Spleen (tissue), 11 donors: Measurements from ENCODE around the gene SIDT2. TPM values are rescaled to one million over a fixed set of nuclear protein-coding genes. Genes with fewer than 3 reads are reported as not detected.

Experiments used
- DNase-seq: peaks from one replicate; pipeline ENCODE4 v3.0.0-alpha.2; 2020
- H3K27ac ChIP-seq, 8 donors: fragments of 200-600 bp; sonication (generic) in 7 of 8; 1 replicate in 4 of 8; 2 replicates in 4 of 8; pipeline versions ENCODE4 v1.5.0 to v1.8.0; 2016 to 2021; ENCODE audit warnings: inconsistent platforms in 4 of 8, mild to moderate bottlenecking in 4 of 8, moderate library complexity in 1 of 8
- H3K27me3 ChIP-seq, 7 donors: fragments of 200-600 bp; sonication (generic) in 6 of 7; replicated peaks in 1 of 7; 1 replicate in 4 of 7; 2 replicates in 3 of 7; pipeline versions ENCODE4 v1.5.0 to v1.8.0; 2016 to 2021; ENCODE audit warnings: inconsistent platforms in 3 of 7, mild to moderate bottlenecking in 1 of 7
- H3K36me3 ChIP-seq, 6 donors: fragments of 200-600 bp; sonication (generic) in 5 of 6; 1 replicate in 4 of 6; 2 replicates in 2 of 6; pipeline versions ENCODE4 v1.5.0 to v1.8.0; 2016 to 2021; ENCODE audit warnings: inconsistent platforms in 2 of 6
- H3K4me1 ChIP-seq, 6 donors: fragments of 200-600 bp; sonication (generic) in 5 of 6; 1 replicate in 3 of 6; 2 replicates in 3 of 6; pipeline versions ENCODE4 v1.5.0 to v1.8.0; 2016 to 2021; ENCODE audit warnings: inconsistent platforms in 3 of 6
- H3K4me3 ChIP-seq, 8 donors: fragments of 200-600 bp; sonication (generic) in 7 of 8; 1 replicate in 4 of 8; 2 replicates in 4 of 8; pipeline versions ENCODE4 v1.5.0 to v1.8.0; 2016 to 2021; ENCODE audit warnings: inconsistent platforms in 4 of 8, mild to moderate bottlenecking in 4 of 8, moderate library complexity in 2 of 8
- H3K9me3 ChIP-seq, 8 donors: fragments of 200-600 bp; sonication (generic) in 7 of 8; 1 replicate in 4 of 8; 2 replicates in 4 of 8; pipeline versions ENCODE4 v1.5.0 to v1.8.0; 2016 to 2021; ENCODE audit warnings: inconsistent platforms in 4 of 8
- CTCF ChIP-seq, 11 experiments: fragments of 200-600 bp in 7 of 11; fragments of 450-650 bp in 4 of 11; sonication (generic) in 4 of 11; IDR thresholded peaks in 8 of 11; conservative IDR thresholded peaks in 3 of 11; 1 replicate in 7 of 11; 2 replicates in 4 of 11; pipeline versions ENCODE4 v1.4.0 to v1.8.0; 2016 to 2021; ENCODE audit warnings: antibody characterized with exemption in 11 of 11, inconsistent platforms in 4 of 11, mild to moderate bottlenecking in 1 of 11
- POLR2A ChIP-seq, 3 donors: fragments of 450-650 bp; IDR thresholded peaks; one replicate each; pipeline ENCODE4 v1.5.1; 2017; ENCODE audit warnings: antibody characterized with exemption in 3 of 3, mild to moderate bottlenecking in 1 of 3
- POLR2AphosphoS5 ChIP-seq, 3 donors: sonication (generic); formaldehyde crosslinking; IDR thresholded peaks; one replicate each; pipeline ENCODE4 v1.5.1; 2017; ENCODE audit warnings: antibody characterized with exemption in 3 of 3
- WGBS, 5 donors: extraction: QIAGEN DNeasy Blood & Tissue Kit in 3 of 5; methylation state at CpG; one replicate each; pipeline versions ENCODE4 v1.1.5 to v1.1.7; 2013 to 2018; 5-methylcytosine and 5-hydroxymethylcytosine counted together
- intact Hi-C: fragments of 100-400 bp; cut with DNase I; formaldehyde crosslinking; loops from one replicate; pipeline ENCODE4 v1.15.0; 2023; ENCODE audit warnings: low total_unique reads
- polyA plus RNA-seq, 3 donors: library from polyadenylated mRNA; stranded (reverse); fragments of 200-250 nt; gene quantifications; one replicate each; pipeline ENCODE4 v1.2.1, GENCODE V29; 2013
- total RNA-seq, 7 donors: library from RNA; depleted of rRNA in 3 of 7; stranded (reverse); fragments of >200 nt in 3 of 7; fragmentation: NEBNext Ultra II Directional in 4 of 7; extraction: Animal tissue kit (Norgen Biotek cat#: 25700) in 4 of 7; gene quantifications; one replicate each; pipeline versions ENCODE4 v1.1.0 to v1.2.1, GENCODE V29; 2016 to 2021
- donor health status: healthy with polysubstance abuse.
- donor health status: DM: no; HTN: no; CAD: no; lungs with moderate emphysema.
- donor health status: DM: no; HTN: no; CAD: no.
- donor health status: Bipolar disorder and iron deficiency.
- donor health status: healthy.
- donor health status: DM: no; HTN: no; CAD: no.
- donor health status: DM: yes; HTN: yes; CAD: no.

The SIDT2 gene
- total and polyA plus RNA-seq, 10 donors: 21.3 to 83.8 (median 51.8) TPM

- 2 to 6% (median 4%) methylated on average over 10 to 27 of the region's 27 CpGs for WGBS, 5 donors
- intact Hi-C loops: loop anchor here (10.0 kb wide), 1 partner anchor 92 kb away; the partner anchor contains the start of gene CEP164
- DNase-seq: peak; percentile 90
- peaks cover 0 to 39% (median 19%) of the 10 kb centered on the region in 6 donors for H3K36me3 ChIP-seq
- H3K4me3 ChIP-seq: peak overlapping the region; percentile 81 to 95 (median 91)
- peaks cover 34 to 57% (median 45%) of the 10 kb centered on the region in 6 donors for H3K4me1 ChIP-seq
- TF ChIP-seq POLR2A (IDR thresholded peaks at IDR 0.05): no peak
- TF ChIP-seq CTCF (IDR thresholded peaks at IDR 0.05 in 8 of 11, conservative IDR thresholded peaks at IDR 0.05 in 3 of 11): no peak
- TF ChIP-seq POLR2AphosphoS5 (IDR thresholded peaks at IDR 0.05): no peak
- H3K9me3 ChIP-seq: no peaks in the 10 kb centered on the region
- no peaks in the 10 kb centered on the region for H3K27me3 ChIP-seq
- peak overlapping the region; percentile 91 to 98 (median 94) for H3K27ac ChIP-seq
Measured at GRCh38 chr11:117232911-117233409, 54.4 kb downstream of the SIDT2 start.

GRCh38 chr11:117238221-117238620 lies 59.7 kb downstream of the SIDT2 start:
- intact Hi-C loops: loop anchor here (10.0 kb wide), 1 partner anchor 87 kb away; the partner anchor contains the start of gene CEP164
- Histone ChIP-seq H3K4me1 (peaks cover 7 to 19% (median 14%) of the 10 kb centered on the region in 6 donors), H3K4me3 (no peak overlapping the region), H3K9me3 (no peaks in the 10 kb centered on the region), H3K27ac (no peak overlapping the region), H3K27me3 (no peaks in the 10 kb centered on the region), H3K36me3 (peaks cover 0 to 68% (median 33%) of the 10 kb centered on the region in 6 donors)
- 87 to 95% (median 91%) methylated on average over 5 of the region's 5 CpGs for WGBS, 5 donors
- TF ChIP-seq POLR2AphosphoS5 (IDR thresholded peaks at IDR 0.05): no peak
- no peak for TF ChIP-seq CTCF (IDR thresholded peaks at IDR 0.05 in 8 of 11, conservative IDR thresholded peaks at IDR 0.05 in 3 of 11)
- TF ChIP-seq POLR2A (IDR thresholded peaks at IDR 0.05): no peak
- DNase-seq: no peak

- TF ChIP-seq POLR2AphosphoS5 (IDR thresholded peaks at IDR 0.05): no peak
- TF ChIP-seq POLR2A (IDR thresholded peaks at IDR 0.05): no peak
- TF ChIP-seq CTCF (IDR thresholded peaks at IDR 0.05 in 8 of 11, conservative IDR thresholded peaks at IDR 0.05 in 3 of 11): no peak
- Histone ChIP-seq H3K36me3 (peaks cover 0 to 79% (median 41%) of the 10 kb centered on the region in 6 donors), H3K4me3 (no peak overlapping the region), H3K4me1 (peaks cover 0 to 8% (median 4%) of the 10 kb centered on the region in 6 donors), H3K27ac (no peak overlapping the region), H3K9me3 (no peaks in the 10 kb centered on the region), H3K27me3 (no peaks in the 10 kb centered on the region)
- no peak for DNase-seq
- intact Hi-C loops: loop anchor here (10.0 kb wide), 1 partner anchor 86 kb away; the partner anchor contains the start of gene CEP164
- 73 to 95% (median 90%) methylated on average over 6 of the region's 6 CpGs for WGBS, 5 donors
Measured at GRCh38 chr11:117239295-117239694, 60.8 kb downstream of the SIDT2 start.

Other genes starting within 250 kb of the SIDT2 start
- 100 to 1,000 TPM in 1 of 7 donors, 10 to 100 TPM in 6; 61.0 to 112 (median 70.9) TPM for gene SIK3, start 80.3 kb upstream of the SIDT2 start, total RNA-seq
- 10 to 100 TPM in 2 of 3 donors, 1 to 10 TPM in 1; 7.8 to 11.8 (median 11.1) TPM for gene SIK3, start 80.3 kb upstream of the SIDT2 start, polyA plus RNA-seq
- 10 to 100 TPM; 58.6 to 80.4 (median 67.2) TPM for gene PAFAH1B2, start 34.5 kb upstream of the SIDT2 start, total RNA-seq
- 10 to 100 TPM; 14.3 to 28.3 (median 16.2) TPM for gene PAFAH1B2, start 34.5 kb upstream of the SIDT2 start, polyA plus RNA-seq
- 1,000 to 10,000 TPM in 1 of 7 donors, 100 to 1,000 TPM in 6; 117 to 1,088 (median 328) TPM for gene TAGLN, start 20.6 kb downstream of the SIDT2 start, total RNA-seq
- 100 to 1,000 TPM; 247 to 807 (median 469) TPM for gene TAGLN, start 20.6 kb downstream of the SIDT2 start, polyA plus RNA-seq
- 100 to 1,000 TPM in 5 of 7 donors, 10 to 100 TPM in 2; 92.6 to 152 (median 117) TPM for gene PCSK7, start 53.3 kb downstream of the SIDT2 start, total RNA-seq
- 10 to 100 TPM; 27.3 to 53.4 (median 52.3) TPM for gene PCSK7, start 53.3 kb downstream of the SIDT2 start, polyA plus RNA-seq
- gene RNF214, start 53.9 kb downstream of the SIDT2 start, total RNA-seq: 10 to 100 TPM; 13.1 to 29.6 (median 20.9) TPM
- gene RNF214, start 53.9 kb downstream of the SIDT2 start, polyA plus RNA-seq: 1 to 10 TPM; 5.6 to 9.9 (median 6.7) TPM
- gene BACE1-AS, start 112.6 kb downstream of the SIDT2 start, total RNA-seq: 10 to 100 TPM in 4 of 7 donors, 1 to 10 TPM in 3; 4.8 to 12.1 (median 10.3) TPM
- 1 to 10 TPM; 3.9 to 5.8 (median 4.1) TPM for gene BACE1-AS, start 112.6 kb downstream of the SIDT2 start, polyA plus RNA-seq
- 10 to 100 TPM; 11.8 to 31.7 (median 19.6) TPM for gene BACE1, start 137.5 kb downstream of the SIDT2 start, total RNA-seq
- 1 to 10 TPM; 2.1 to 4.0 (median 2.6) TPM for gene BACE1, start 137.5 kb downstream of the SIDT2 start, polyA plus RNA-seq
- gene CEP164, start 149.1 kb downstream of the SIDT2 start, total RNA-seq: 10 to 100 TPM; 21.2 to 48.3 (median 34.8) TPM
- 10 to 100 TPM in 2 of 3 donors, 1 to 10 TPM in 1; 6.6 to 17.9 (median 12.1) TPM for gene CEP164, start 149.1 kb downstream of the SIDT2 start, polyA plus RNA-seq